IPS-18a (cell line): ENCODE results near the gene IFI44.

ENCODE experiments used
- H3K27ac ChIP-seq: one replicate; pipeline ENCODE4 v1.5.1; 2013; ENCODE audit warnings: low read length
- H3K27me3 ChIP-seq: one replicate; pipeline ENCODE4 v1.6.1; 2013; ENCODE audit warnings: mild to moderate bottlenecking, low read length; ENCODE audit not compliant: control insufficient read depth, insufficient read depth
- H3K36me3 ChIP-seq: one replicate; pipeline ENCODE4 v1.6.1; 2013; ENCODE audit warnings: low read depth, low read length; ENCODE audit not compliant: control insufficient read depth
- H3K4me1 ChIP-seq: one replicate; pipeline ENCODE4 v1.6.1; 2013; ENCODE audit warnings: low read depth, low read length; ENCODE audit not compliant: control insufficient read depth
- H3K4me3 ChIP-seq: one replicate; pipeline ENCODE4 v1.5.1; 2013; ENCODE audit warnings: low read length
- H3K9ac ChIP-seq: one replicate; pipeline ENCODE4 v1.6.1; 2013; ENCODE audit warnings: mild to moderate bottlenecking, low read length, moderate library complexity
- H3K9me3 ChIP-seq: one replicate; pipeline ENCODE4 v1.6.1; 2013; ENCODE audit warnings: low read depth, low read length; ENCODE audit not compliant: control insufficient read depth

Gene IFI44, protein sequence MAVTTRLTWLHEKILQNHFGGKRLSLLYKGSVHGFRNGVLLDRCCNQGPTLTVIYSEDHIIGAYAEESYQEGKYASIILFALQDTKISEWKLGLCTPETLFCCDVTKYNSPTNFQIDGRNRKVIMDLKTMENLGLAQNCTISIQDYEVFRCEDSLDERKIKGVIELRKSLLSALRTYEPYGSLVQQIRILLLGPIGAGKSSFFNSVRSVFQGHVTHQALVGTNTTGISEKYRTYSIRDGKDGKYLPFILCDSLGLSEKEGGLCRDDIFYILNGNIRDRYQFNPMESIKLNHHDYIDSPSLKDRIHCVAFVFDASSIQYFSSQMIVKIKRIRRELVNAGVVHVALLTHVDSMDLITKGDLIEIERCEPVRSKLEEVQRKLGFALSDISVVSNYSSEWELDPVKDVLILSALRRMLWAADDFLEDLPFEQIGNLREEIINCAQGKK

DNA sequence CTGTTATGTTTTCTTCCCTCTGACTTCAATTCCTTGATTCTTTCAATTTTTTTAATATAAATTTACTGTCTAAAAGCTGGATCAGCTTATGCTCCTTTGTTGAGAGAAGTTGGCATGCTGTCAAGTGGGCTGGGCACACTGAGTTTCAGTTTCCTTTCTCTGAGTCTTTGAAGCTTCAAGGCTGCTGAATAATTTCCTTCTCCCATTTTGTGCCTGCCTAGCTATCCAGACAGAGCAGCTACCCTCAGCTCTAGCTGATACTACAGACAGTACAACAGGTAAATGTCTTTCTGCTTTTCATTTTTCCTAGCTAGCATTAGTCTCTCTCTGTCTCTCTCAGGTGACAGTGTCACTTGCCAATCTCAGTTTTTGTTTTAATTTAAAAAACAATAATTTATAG lies at the start of gene IFI44:
Gene IFI44 (plus strand): TSS at position 204 of the 400 bp plus-strand sequence. CDS start 365 bp downstream, outside the sequence.
- Histone ChIP-seq H3K27me3 (peaks cover 3% of the 10 kb centered on the region), H3K9ac (no peak within 1 kb of the TSS), H3K36me3 (no peaks in the 10 kb centered on the region), H3K4me1 (no peaks in the 10 kb centered on the region), H3K27ac (no peak within 1 kb of the TSS), H3K4me3 (no peak within 1 kb of the TSS), H3K9me3 (peaks cover 3% of the 10 kb centered on the region)

DNA sequence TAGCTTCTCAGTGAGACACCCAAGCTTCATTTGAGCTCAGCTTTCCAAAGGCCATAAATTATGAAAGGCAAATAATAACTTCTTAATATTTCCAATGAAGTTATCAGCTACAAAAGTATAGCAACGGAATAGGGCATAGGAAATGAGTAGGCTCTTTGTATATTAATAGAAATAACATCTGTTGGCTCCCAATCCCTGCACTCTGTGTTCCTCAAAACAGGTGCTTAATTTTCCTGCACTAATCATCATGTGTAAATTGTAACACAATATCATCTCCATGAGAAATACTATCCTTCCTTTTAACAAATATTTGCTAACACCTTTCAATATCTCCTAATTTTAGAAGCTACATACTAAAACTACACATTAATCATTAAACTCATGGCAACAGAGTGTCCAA lies 48.6 kb upstream of the IFI44 start:
- no peaks in the 10 kb centered on the region for H3K9me3 ChIP-seq
- H3K27ac ChIP-seq, result no peak overlapping the region
- no peak overlapping the region for H3K9ac ChIP-seq
- H3K27me3 ChIP-seq, result no peaks in the 10 kb centered on the region
- no peak overlapping the region for H3K4me3 ChIP-seq
- no peaks in the 10 kb centered on the region for H3K36me3 ChIP-seq
- no peaks in the 10 kb centered on the region for H3K4me1 ChIP-seq

DNA sequence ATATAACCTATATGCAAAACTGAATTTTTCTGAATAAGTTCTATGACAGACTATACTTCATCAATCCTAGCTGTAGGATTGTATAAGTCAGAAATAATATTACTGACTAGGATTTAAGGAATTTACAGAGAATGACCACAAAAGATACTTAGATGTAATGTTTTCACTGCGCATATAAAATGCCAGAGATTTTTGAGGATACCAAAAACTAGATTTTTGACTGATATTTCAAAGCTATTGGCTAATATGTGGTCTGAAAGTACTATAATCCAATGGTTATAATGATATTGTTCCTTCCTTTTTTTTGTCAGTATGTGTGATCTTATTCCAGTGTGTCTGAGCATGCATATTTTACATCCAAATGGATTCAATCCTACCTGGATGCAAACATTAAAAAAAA lies 46.4 kb upstream of the IFI44 start:
- H3K36me3 ChIP-seq, result no peaks in the 10 kb centered on the region
- no peak overlapping the region for H3K27ac ChIP-seq
- no peaks in the 10 kb centered on the region for H3K4me1 ChIP-seq
- H3K4me3 ChIP-seq, result no peak overlapping the region
- H3K27me3 ChIP-seq, result no peaks in the 10 kb centered on the region
- H3K9me3 ChIP-seq, result no peaks in the 10 kb centered on the region
- H3K9ac ChIP-seq, result no peak overlapping the region

DNA sequence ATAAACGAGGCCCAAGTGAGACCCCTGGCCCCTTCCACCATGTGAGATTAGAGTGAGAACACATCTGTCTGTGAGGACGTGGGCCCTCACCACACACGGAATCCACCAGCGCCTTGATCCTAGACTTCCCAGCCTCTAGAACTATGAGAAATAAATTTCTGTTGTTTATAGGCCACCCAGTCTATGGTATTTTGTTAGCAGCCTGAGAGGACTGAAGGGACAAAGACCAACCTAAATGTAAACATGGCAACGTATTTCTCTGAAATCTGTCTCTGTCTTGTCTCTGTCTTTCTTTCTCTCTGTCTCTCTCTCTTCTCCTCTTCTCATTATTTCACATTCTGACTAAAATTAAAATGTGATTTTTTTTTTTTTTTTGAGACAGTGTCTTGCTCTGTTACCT lies 45.0 kb upstream of the IFI44 start:
- Histone ChIP-seq H3K27ac (no peak overlapping the region), H3K4me3 (no peak overlapping the region), H3K4me1 (no peaks in the 10 kb centered on the region), H3K36me3 (no peaks in the 10 kb centered on the region), H3K27me3 (no peaks in the 10 kb centered on the region), H3K9me3 (no peaks in the 10 kb centered on the region), H3K9ac (no peak overlapping the region)

DNA sequence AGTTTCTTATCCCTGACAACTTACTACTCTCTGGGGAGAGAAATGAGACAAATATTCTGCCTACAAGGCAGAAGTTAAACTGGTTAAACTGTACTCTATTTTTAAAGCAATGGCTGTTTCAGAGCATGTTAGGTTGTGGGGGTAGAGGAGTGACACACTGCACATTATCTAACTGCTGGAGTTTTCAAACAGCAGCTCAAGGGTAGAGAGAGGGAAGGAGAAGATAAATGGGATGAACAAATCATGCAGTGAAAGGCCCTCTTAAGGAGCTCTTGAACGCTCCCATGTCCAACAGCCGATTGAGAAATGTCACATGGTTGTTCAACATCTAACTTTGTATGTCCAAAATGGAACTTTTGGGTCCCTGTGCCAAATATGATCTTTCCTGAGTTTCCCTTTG lies 43.4 kb upstream of the IFI44 start:
- no peak overlapping the region for H3K9ac ChIP-seq

DNA sequence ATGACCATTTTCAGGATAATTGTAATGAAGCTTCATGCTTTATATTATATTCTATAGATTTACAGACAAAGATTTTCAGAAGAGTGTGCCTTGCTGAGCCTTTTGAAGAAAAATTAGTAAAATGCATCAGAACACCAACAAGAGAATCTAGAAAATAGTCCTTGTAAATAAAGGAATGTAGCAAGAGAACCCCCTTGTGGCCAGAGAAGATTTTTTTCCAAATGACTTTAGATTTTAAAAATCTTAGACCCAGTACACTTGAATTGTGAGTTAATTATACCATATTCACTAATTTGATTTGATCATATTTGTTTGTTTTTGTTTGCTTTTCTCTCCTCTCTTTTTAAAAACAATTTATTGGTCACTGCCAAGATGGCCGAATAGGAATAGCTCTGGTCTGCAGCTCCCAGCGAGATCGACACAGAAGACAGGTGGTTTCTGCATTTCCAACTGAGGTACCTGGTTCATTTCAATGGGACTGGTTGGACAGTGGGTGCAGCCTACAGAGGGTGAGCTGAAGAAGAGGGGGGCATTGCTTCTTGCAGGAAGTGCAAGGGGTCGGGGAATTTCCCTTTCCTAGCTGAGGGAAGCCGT lies 42.2 kb upstream of the IFI44 start:
- Histone ChIP-seq H3K36me3 (no peaks in the 10 kb centered on the region), H3K27ac (no peak overlapping the region), H3K9me3 (no peaks in the 10 kb centered on the region), H3K27me3 (no peaks in the 10 kb centered on the region), H3K9ac (no peak overlapping the region), H3K4me3 (no peak overlapping the region), H3K4me1 (no peaks in the 10 kb centered on the region)

More for the DNA sequence above, 43.4 kb upstream of the IFI44 start:
- no peak overlapping the region for H3K4me3 ChIP-seq
- no peaks in the 10 kb centered on the region for H3K27me3 ChIP-seq
- no peaks in the 10 kb centered on the region for H3K4me1 ChIP-seq
- H3K9me3 ChIP-seq, result no peaks in the 10 kb centered on the region
- H3K36me3 ChIP-seq, result no peaks in the 10 kb centered on the region
- no peak overlapping the region for H3K27ac ChIP-seq

DNA sequence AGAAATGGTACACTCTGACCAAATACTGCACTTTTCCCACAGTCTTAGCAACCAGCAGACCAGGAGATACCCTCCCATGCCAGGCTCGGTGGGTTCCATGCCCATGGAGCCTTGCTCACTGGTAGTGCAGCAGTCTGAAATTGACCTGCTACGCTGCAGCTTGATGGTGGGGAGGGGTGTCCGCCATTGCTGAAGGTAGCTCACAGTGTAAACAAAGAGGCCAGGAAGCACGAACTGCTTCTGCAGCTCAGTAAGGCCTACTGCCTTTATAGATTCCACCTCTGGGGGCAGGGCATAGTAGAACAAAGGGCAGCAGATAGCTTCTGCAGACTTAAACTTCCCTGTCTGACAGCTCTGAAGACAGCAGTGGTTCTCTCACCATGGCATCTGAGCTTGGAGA lies 41.7 kb upstream of the IFI44 start:
- Histone ChIP-seq H3K36me3 (no peaks in the 10 kb centered on the region), H3K27ac (no peak overlapping the region), H3K9me3 (no peaks in the 10 kb centered on the region), H3K4me1 (no peaks in the 10 kb centered on the region), H3K27me3 (no peaks in the 10 kb centered on the region), H3K4me3 (no peak overlapping the region), H3K9ac (no peak overlapping the region)

DNA sequence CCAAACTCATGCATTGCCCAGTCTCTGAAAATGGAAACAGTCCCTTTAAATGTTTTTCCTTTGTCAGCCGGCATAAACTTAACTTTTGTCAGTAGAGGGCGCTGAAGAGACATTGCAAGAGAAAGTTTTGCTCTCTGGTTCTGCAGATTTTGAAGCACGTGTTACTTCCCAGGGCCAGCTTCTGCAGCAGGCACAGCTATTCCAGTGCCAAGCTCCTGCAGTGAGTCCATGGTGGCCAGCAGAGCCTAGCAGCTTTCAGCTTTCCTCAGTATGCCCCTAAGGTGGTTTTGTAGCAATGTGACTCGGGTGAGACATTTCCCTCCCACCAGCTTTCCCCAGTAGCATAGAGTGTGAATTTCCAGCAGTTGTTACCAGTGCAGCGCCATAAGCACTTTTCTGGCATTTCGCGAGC lies 32.0 kb upstream of the IFI44 start:
- no peaks in the 10 kb centered on the region for H3K9me3 ChIP-seq
- no peak overlapping the region for H3K9ac ChIP-seq

DNA sequence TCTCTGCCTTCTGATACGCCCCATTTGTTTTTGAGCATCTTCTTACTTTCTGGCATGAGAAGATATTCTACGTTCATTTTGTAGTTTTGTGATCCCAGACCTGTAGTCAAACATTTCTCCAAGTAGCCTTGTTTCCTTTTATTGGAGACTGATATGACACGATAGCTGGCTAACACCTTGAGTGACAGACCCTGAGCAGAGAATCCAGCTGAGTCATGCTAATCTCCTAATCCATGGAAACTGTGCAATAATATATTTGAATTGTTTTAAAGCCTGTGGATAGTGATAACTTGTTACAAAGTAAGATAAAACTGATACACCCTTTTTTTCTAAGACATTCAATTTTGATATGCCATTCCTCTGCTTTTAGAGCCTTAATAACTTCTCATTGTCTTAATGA lies 30.6 kb upstream of the IFI44 start:
- H3K9ac ChIP-seq, result no peak overlapping the region
- no peaks in the 10 kb centered on the region for H3K36me3 ChIP-seq
- H3K4me1 ChIP-seq, result no peaks in the 10 kb centered on the region
- no peaks in the 10 kb centered on the region for H3K9me3 ChIP-seq
- H3K4me3 ChIP-seq, result no peak overlapping the region
- H3K27me3 ChIP-seq, result no peaks in the 10 kb centered on the region
- no peak overlapping the region for H3K27ac ChIP-seq

More for the DNA sequence above, 32.0 kb upstream of the IFI44 start:
- H3K27ac ChIP-seq, result no peak overlapping the region
- H3K4me3 ChIP-seq, result no peak overlapping the region
- H3K4me1 ChIP-seq, result no peaks in the 10 kb centered on the region
- H3K27me3 ChIP-seq, result no peaks in the 10 kb centered on the region
- H3K36me3 ChIP-seq, result no peaks in the 10 kb centered on the region

DNA sequence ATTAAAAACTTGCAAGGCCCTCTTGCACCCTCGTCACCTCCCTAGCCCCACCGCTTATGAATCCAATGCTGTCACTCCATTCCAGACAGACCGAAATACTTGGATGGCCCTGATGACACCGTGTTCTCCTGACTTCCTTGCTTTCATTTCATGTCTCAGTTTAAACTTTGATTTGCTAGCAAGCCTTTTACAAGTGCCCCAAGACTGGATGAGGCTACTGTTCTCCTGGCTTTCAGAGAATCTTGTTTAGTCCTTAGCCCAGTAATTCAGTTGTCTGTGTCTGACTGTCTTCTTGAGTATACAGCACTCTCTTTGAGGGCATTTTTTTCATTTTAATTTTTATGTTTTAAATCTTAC lies 30.2 kb upstream of the IFI44 start:
- no peak overlapping the region for H3K9ac ChIP-seq
- no peaks in the 10 kb centered on the region for H3K27me3 ChIP-seq
- H3K4me3 ChIP-seq, result no peak overlapping the region
- H3K9me3 ChIP-seq, result no peaks in the 10 kb centered on the region
- H3K4me1 ChIP-seq, result no peaks in the 10 kb centered on the region
- H3K36me3 ChIP-seq, result no peaks in the 10 kb centered on the region
- no peak overlapping the region for H3K27ac ChIP-seq

DNA sequence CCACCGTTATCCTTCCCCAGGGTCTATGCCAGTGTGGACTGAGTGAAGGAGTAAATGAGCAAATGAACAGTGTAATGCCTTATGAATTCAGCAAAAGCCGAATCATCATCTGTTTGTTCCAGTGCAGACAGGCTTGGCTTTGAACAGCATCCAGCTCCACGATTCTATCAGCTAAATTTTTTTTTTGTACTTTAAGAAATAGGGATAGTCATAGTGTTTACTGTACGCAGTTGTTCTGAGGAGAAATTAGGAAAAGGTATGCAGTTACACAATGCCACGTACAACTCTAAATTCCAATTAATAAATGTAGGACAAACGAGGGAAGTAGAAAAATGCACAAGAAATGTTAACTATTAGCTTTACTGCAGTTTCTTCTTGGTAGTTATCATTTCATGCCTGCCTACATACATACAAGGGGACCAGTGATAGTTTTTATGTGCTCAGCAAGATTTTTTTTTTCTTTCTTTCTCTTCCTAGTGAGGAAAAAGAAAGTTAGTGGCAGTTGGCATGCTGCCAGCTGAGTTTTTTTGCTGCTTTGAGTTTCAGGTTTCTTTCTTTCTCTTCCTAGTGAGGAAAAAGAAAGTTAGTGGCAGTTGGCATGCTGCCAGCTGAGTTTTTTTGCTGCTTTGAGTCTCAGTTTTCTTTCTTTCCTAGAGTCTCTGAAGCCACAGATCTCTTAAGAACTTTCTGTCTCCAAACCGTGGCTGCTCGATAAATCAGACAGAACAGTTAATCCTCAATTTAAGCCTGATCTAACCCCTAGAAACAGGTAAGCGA lies 29.6 kb upstream of the IFI44 start, which contains the start of gene IFI44L:
Gene IFI44L (plus strand): TSS at position 646 of the 777 bp plus-strand sequence. CDS start 7,468 bp downstream, outside the sequence.
- H3K9ac ChIP-seq, result no peak within 1 kb of the TSS
- H3K4me1 ChIP-seq, result no peaks in the 10 kb centered on the region
- H3K9me3 ChIP-seq, result no peaks in the 10 kb centered on the region
- no peaks in the 10 kb centered on the region for H3K27me3 ChIP-seq
- no peak within 1 kb of the TSS for H3K27ac ChIP-seq
- H3K4me3 ChIP-seq, result no peak within 1 kb of the TSS
- H3K36me3 ChIP-seq, result no peaks in the 10 kb centered on the region
